Measurements from ENCODE around the gene PKN3. TPM values are rescaled to one million over a fixed set of nuclear protein-coding genes. Genes with fewer than 3 reads are reported as not detected.

Gene PKN3
- total and polyA plus RNA-seq, 2 of the 13 experiments (the other 11 are each of a cell fraction or from before 2014, with no cell fraction given) = 10.5 to 13.2 TPM

DNA sequence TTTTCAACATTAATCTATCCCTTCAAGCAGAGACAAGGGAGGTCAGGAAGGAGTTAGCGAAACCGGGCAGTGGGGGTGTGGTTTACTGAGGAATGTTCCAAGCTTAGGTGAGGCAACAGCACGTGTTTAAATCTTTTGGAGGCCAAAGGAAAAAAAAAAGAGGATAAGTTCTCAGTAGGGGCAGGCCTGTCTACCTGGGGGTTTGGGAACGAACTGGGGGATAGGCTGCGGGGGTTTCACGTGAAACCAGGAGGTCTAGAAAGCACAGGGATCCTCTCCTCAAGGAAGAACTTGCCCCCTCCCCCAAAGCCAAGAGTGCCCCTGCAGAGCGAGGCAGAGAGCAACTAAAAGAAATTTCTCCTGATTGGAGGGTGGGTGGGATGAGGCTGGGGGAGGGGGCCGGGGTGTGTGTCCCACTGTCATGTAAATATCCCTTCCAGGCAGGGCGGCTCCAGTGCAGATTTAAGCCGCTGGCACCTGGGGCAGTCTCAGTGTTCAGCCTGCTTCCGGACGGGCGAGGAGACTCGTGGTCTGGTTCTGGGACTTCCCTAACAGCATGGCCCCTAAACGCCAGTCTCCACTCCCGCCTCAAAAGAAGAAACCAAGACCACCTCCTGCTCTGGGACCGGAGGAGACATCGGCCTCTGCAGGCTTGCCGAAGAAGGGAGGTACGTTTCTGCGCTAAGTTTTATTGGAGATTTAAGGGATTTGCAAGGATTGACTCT is 18.8 kb upstream of the PKN3 start (continued):
- TF ChIP-seq CHD2 (IDR thresholded peaks at IDR 0.05; ENCODE audit: low read depth, low read length) (no peak), TOPORS (CRISPR knock-in tag; IDR thresholded peaks at IDR 0.05) (no peak), IKZF4 (CRISPR knock-in tag; IDR thresholded peaks at IDR 0.05; ENCODE audit: borderline replicate concordance, low read depth, not compliant biosample characterization) (no peak), HNRNPLL (IDR thresholded peaks at IDR 0.05; ENCODE audit: low read depth, low read length, poor library complexity, severe bottlenecking) (no peak), ETV5 (CRISPR knock-in tag; IDR thresholded peaks at IDR 0.05; ENCODE audit: borderline replicate concordance) (0 out of 2 replicates have a peak, but pooled peaks have one; percentile 37), GLI4 (CRISPR knock-in tag; IDR thresholded peaks at IDR 0.05; ENCODE audit: borderline replicate concordance) (no peak), MTA1 (CRISPR knock-in tag; IDR thresholded peaks at IDR 0.05; ENCODE audit: borderline replicate concordance) (no peak), ZNF674 (CRISPR knock-in tag; IDR thresholded peaks at IDR 0.05; ENCODE audit: low read depth) (no peak), MED13 (CRISPR knock-in tag; IDR thresholded peaks at IDR 0.05) (no peak), MYC (CRISPR knock-in tag; IDR thresholded peaks at IDR 0.05; ENCODE audit: borderline replicate concordance) (peak; percentile 36; the same call in 1 of the 2 replicates), ZNF761 (CRISPR knock-in tag; conservative IDR thresholded peaks at IDR 0.05) (no peak), KLF13 (CRISPR knock-in tag; IDR thresholded peaks at IDR 0.05) (no peak), ZNF558 (CRISPR knock-in tag; IDR thresholded peaks at IDR 0.05; ENCODE audit: borderline replicate concordance) (0 out of 2 replicates have a peak, but pooled peaks have one; percentile 38), MEIS2 (CRISPR knock-in tag; IDR thresholded peaks at IDR 0.05) (no peak), KLF11 (CRISPR knock-in tag; IDR thresholded peaks at IDR 0.05) (no peak), CEBPG (CRISPR knock-in tag; IDR thresholded peaks at IDR 0.05) (0 out of 2 replicates have a peak, but pooled peaks have one; percentile 24), SALL1 (CRISPR knock-in tag; IDR thresholded peaks at IDR 0.05) (0 out of 2 replicates have a peak, but pooled peaks have one; percentile 5), TOE1 (CRISPR knock-in tag; IDR thresholded peaks at IDR 0.05) (no peak), ZNF841 (CRISPR knock-in tag; IDR thresholded peaks at IDR 0.05; ENCODE audit: borderline replicate concordance) (no peak), ELF3 (CRISPR knock-in tag; IDR thresholded peaks at IDR 0.05) (no peak), ZNF44 (CRISPR knock-in tag; IDR thresholded peaks at IDR 0.05) (no peak), TEAD3 (CRISPR knock-in tag; optimal IDR thresholded peaks at IDR 0.05; ENCODE audit: borderline replicate concordance) (no peak), ELF1 (CRISPR knock-in tag; IDR thresholded peaks at IDR 0.05) (no peak), ATF7-NPFF (CRISPR knock-in tag; IDR thresholded peaks at IDR 0.05; ENCODE audit: low read depth) (no peak), ZNF780A (CRISPR knock-in tag; IDR thresholded peaks at IDR 0.05) (no peak)
- TF ChIP-seq, protein P1, sequence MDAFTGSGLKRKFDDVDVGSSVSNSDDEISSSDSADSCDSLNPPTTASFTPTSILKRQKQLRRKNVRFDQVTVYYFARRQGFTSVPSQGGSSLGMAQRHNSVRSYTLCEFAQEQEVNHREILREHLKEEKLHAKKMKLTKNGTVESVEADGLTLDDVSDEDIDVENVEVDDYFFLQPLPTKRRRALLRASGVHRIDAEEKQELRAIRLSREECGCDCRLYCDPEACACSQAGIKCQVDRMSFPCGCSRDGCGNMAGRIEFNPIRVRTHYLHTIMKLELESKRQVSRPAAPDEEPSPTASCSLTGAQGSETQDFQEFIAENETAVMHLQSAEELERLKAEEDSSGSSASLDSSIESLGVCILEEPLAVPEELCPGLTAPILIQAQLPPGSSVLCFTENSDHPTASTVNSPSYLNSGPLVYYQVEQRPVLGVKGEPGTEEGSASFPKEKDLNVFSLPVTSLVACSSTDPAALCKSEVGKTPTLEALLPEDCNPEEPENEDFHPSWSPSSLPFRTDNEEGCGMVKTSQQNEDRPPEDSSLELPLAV (CRISPR knock-in tag; conservative IDR thresholded peaks at IDR 0.05; ENCODE audit: low read depth) = no peak
- TF ChIP-seq, protein P2, sequence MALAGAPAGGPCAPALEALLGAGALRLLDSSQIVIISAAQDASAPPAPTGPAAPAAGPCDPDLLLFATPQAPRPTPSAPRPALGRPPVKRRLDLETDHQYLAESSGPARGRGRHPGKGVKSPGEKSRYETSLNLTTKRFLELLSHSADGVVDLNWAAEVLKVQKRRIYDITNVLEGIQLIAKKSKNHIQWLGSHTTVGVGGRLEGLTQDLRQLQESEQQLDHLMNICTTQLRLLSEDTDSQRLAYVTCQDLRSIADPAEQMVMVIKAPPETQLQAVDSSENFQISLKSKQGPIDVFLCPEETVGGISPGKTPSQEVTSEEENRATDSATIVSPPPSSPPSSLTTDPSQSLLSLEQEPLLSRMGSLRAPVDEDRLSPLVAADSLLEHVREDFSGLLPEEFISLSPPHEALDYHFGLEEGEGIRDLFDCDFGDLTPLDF (CRISPR knock-in tag; IDR thresholded peaks at IDR 0.05) = no peak
- TF ChIP-seq, protein P3, sequence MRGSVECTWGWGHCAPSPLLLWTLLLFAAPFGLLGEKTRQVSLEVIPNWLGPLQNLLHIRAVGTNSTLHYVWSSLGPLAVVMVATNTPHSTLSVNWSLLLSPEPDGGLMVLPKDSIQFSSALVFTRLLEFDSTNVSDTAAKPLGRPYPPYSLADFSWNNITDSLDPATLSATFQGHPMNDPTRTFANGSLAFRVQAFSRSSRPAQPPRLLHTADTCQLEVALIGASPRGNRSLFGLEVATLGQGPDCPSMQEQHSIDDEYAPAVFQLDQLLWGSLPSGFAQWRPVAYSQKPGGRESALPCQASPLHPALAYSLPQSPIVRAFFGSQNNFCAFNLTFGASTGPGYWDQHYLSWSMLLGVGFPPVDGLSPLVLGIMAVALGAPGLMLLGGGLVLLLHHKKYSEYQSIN (CRISPR knock-in tag; IDR thresholded peaks at IDR 0.05; ENCODE audit: borderline replicate concordance) = no peak
